Neuronal stem cell (in vitro differentiated cells): ENCODE measurements around the gene FBXO5.

Experiments
- DNase-seq: peaks from one replicate; pipeline ENCODE4 v3.0.0-alpha.2; 2013; ENCODE audit warnings: low spot score
- H2AFZ ChIP-seq: one replicate; pipeline ENCODE4 v1.6.1; 2013; ENCODE audit warnings: mild to moderate bottlenecking, low read length, inconsistent platforms
- H2AK5ac ChIP-seq: 2 replicates; pipeline ENCODE4 v1.6.1; 2013; ENCODE audit warnings: low read depth, mild to moderate bottlenecking, inconsistent platforms, low read length, moderate library complexity, mixed read lengths
- H2BK120ac ChIP-seq: 2 replicates; pipeline ENCODE4 v1.6.1; 2013; ENCODE audit warnings: low read depth, mild to moderate bottlenecking, inconsistent platforms, low read length, moderate library complexity, mixed read lengths
- H2BK12ac ChIP-seq: one replicate; pipeline ENCODE4 v1.6.1; 2013; ENCODE audit warnings: low read length, inconsistent platforms
- H2BK15ac ChIP-seq: 2 replicates; pipeline ENCODE4 v1.6.1; 2013; ENCODE audit warnings: mild to moderate bottlenecking, low read length, inconsistent platforms, mixed read lengths
- H2BK5ac ChIP-seq: one replicate; pipeline ENCODE4 v1.6.1; 2013; ENCODE audit warnings: inconsistent platforms, mild to moderate bottlenecking, low read length, moderate library complexity
- H3K14ac ChIP-seq: one replicate; pipeline ENCODE4 v1.6.1; 2013; ENCODE audit warnings: low read length, inconsistent platforms
- H3K18ac ChIP-seq: 2 replicates; pipeline ENCODE4 v1.6.1; 2013; ENCODE audit warnings: low read length, inconsistent platforms
- H3K23ac ChIP-seq: 2 replicates; pipeline ENCODE4 v1.6.1; 2013; ENCODE audit warnings: low read depth, mild to moderate bottlenecking, mixed read lengths, low read length, inconsistent platforms; ENCODE audit not compliant: poor library complexity
- H3K27ac ChIP-seq: replicated peaks from 3 replicates; pipeline ENCODE4 v1.5.1; 2013; ENCODE audit warnings: low read length, inconsistent platforms
- H3K27me3 ChIP-seq, 3 experiments: 2 replicates each; pipeline ENCODE4 v1.6.1; 2013; ENCODE audit warnings: low read length in 3 of 3, mild to moderate bottlenecking in 2 of 3, inconsistent platforms in 1 of 3, low read depth in 1 of 3, mixed read lengths in 1 of 3, moderate library complexity in 1 of 3; ENCODE audit not compliant: control insufficient read depth in 3 of 3, insufficient read depth in 3 of 3
- H3K36me3 ChIP-seq, 2 donors: replicated peaks in 1 of 2; 2 replicates each; pipeline ENCODE4 v1.6.1; 2013; ENCODE audit warnings: low read length in 2 of 2; ENCODE audit not compliant: control insufficient read depth in 2 of 2, insufficient read depth in 2 of 2
- H3K4ac ChIP-seq: 2 replicates; pipeline ENCODE4 v1.6.1; 2013; ENCODE audit warnings: inconsistent platforms, mild to moderate bottlenecking, low read length, moderate library complexity
- H3K4me1 ChIP-seq, 2 donors: 1 replicate in 1 of 2; 2 replicates in 1 of 2; pipeline ENCODE4 v1.6.1; 2013; ENCODE audit warnings: low read length in 2 of 2, low read depth in 1 of 2; ENCODE audit not compliant: control insufficient read depth in 2 of 2, insufficient read depth in 1 of 2
- H3K4me2 ChIP-seq: one replicate; pipeline ENCODE4 v1.6.1; 2013; ENCODE audit warnings: mild to moderate bottlenecking, low read length, inconsistent platforms; ENCODE audit not compliant: insufficient read depth, poor library complexity, severe bottlenecking
- H3K4me3 ChIP-seq, 2 donors: 2 replicates each; pipeline ENCODE4 v1.5.1; 2013; ENCODE audit warnings: low read length in 2 of 2, mild to moderate bottlenecking in 2 of 2, inconsistent platforms in 1 of 2, moderate library complexity in 1 of 2
- H3K79me1 ChIP-seq: one replicate; pipeline ENCODE4 v1.6.1; 2013; ENCODE audit warnings: low read depth, mild to moderate bottlenecking, inconsistent platforms, low read length, moderate library complexity
- H3K9ac ChIP-seq: one replicate; pipeline ENCODE4 v1.6.1; 2013; ENCODE audit warnings: mild to moderate bottlenecking, low read depth, low read length, inconsistent platforms; ENCODE audit not compliant: poor library complexity
- H3K9me3 ChIP-seq, 2 donors: replicated peaks in 1 of 2; 2 replicates each; pipeline versions ENCODE3 to v1.6.1; 2013; ENCODE audit warnings: low read length in 2 of 2, mild to moderate bottlenecking in 2 of 2, inconsistent platforms in 1 of 2, low read depth in 1 of 2, mixed read lengths in 1 of 2, moderate library complexity in 1 of 2; ENCODE audit not compliant: control insufficient read depth in 2 of 2, insufficient read depth in 1 of 2
- H4K8ac ChIP-seq: one replicate; pipeline ENCODE4 v1.6.1; 2013; ENCODE audit warnings: low read depth, mild to moderate bottlenecking, inconsistent platforms, low read length, moderate library complexity
- H4K91ac ChIP-seq: one replicate; pipeline ENCODE4 v1.6.1; 2013; ENCODE audit warnings: low read length, low read depth, mild to moderate bottlenecking, inconsistent platforms; ENCODE audit not compliant: poor library complexity
- WGBS, 2 donors: extraction: QIAGEN DNeasy Blood & Tissue Kit; methylation state at CpG; one replicate each; pipeline ENCODE4 v1.1.7; 2013; ENCODE audit warnings: missing lambda C conversion rate in 2 of 2, mixed read lengths in 1 of 2; ENCODE audit not compliant: insufficient read length in 2 of 2, insufficient replicate concordance in 1 of 2; ENCODE audit errors: extremely low coverage in 2 of 2; 5-methylcytosine and 5-hydroxymethylcytosine counted together

FBXO5 gene

GRCh38 chr6:152952866-152953509, 29.9 kb downstream of the FBXO5 start:
- Histone ChIP-seq H2BK120ac (no peak overlapping the region), H3K27me3 (peaks cover 0 to 4% (median 0%) of the 10 kb centered on the region in 3 experiments), H2BK5ac (no peak overlapping the region), H2AK5ac (no peak overlapping the region), H2BK15ac (no peak overlapping the region), H3K9me3 (no peaks in the 10 kb centered on the region), H4K91ac (no peak overlapping the region), H3K23ac (no peak overlapping the region), H3K14ac (no peak overlapping the region), H3K4me1 (no peaks in the 10 kb centered on the region), H3K79me1 (no peaks in the 10 kb centered on the region), H2AFZ (no peak overlapping the region), H4K8ac (no peak overlapping the region), H3K27ac (no peak overlapping the region), H3K4ac (no peak overlapping the region), H3K18ac (no peak overlapping the region), H3K36me3 (no peaks in the 10 kb centered on the region), H3K9ac (no peak overlapping the region), H2BK12ac (no peak overlapping the region), H3K4me2 (no peak overlapping the region), H3K4me3 (no peak overlapping the region)
- WGBS, 2 donors: 100% methylated on average over 2 of the region's 7 CpGs; no CpG with 5 or more reads in 1 of the 2 donors
- no peak for DNase-seq

- Histone ChIP-seq H3K14ac (no peak overlapping the region), H3K4me2 (no peak overlapping the region), H2AFZ (no peak overlapping the region), H2BK15ac (no peak overlapping the region), H3K9me3 (no peaks in the 10 kb centered on the region), H2BK5ac (no peak overlapping the region), H2BK12ac (no peak overlapping the region), H3K9ac (no peak overlapping the region), H3K23ac (no peak overlapping the region), H3K4ac (no peak overlapping the region), H2BK120ac (no peak overlapping the region), H4K91ac (no peak overlapping the region), H3K4me3 (no peak overlapping the region), H4K8ac (no peak overlapping the region), H3K79me1 (no peaks in the 10 kb centered on the region), H3K27ac (no peak overlapping the region), H3K4me1 (no peaks in the 10 kb centered on the region), H3K27me3 (peaks cover 0 to 4% (median 0%) of the 10 kb centered on the region in 3 experiments), H3K36me3 (no peaks in the 10 kb centered on the region), H2AK5ac (no peak overlapping the region), H3K18ac (no peak overlapping the region)
- no CpG with 5 or more reads among the region's 1 CpG for WGBS, 2 donors
- DNase-seq: no peak
Observed at GRCh38 chr6:152952045-152952444, 30.8 kb downstream of the FBXO5 start.

- no peak overlapping the region for H4K91ac ChIP-seq
- no peaks in the 10 kb centered on the region for H3K36me3 ChIP-seq
- no peak overlapping the region for H2BK120ac ChIP-seq
- H3K4ac ChIP-seq: no peak overlapping the region
- H3K4me1 ChIP-seq: no peaks in the 10 kb centered on the region
- H3K14ac ChIP-seq: no peak overlapping the region
- H4K8ac ChIP-seq: no peak overlapping the region
- WGBS, 2 donors: no CpG with 5 or more reads among the region's 3 CpGs
- no peak overlapping the region for H2AFZ ChIP-seq
- H2AK5ac ChIP-seq: no peak overlapping the region
- no peak overlapping the region for H2BK15ac ChIP-seq
- no peak overlapping the region for H3K9ac ChIP-seq
- H3K4me3 ChIP-seq: no peak overlapping the region
- no peak overlapping the region for H3K4me2 ChIP-seq
- no peaks in the 10 kb centered on the region for H3K79me1 ChIP-seq
- peaks cover 0 to 4% (median 0%) of the 10 kb centered on the region in 3 experiments for H3K27me3 ChIP-seq
- H3K27ac ChIP-seq: no peak overlapping the region
- no peak overlapping the region for H2BK5ac ChIP-seq
- no peak overlapping the region for H2BK12ac ChIP-seq
- no peak overlapping the region for H3K18ac ChIP-seq
- no peaks in the 10 kb centered on the region for H3K9me3 ChIP-seq
- no peak overlapping the region for H3K23ac ChIP-seq
- no peak for DNase-seq
Observed at GRCh38 chr6:152950240-152950639, 32.6 kb downstream of the FBXO5 start.

GRCh38 chr6:152948150-152948768, 34.6 kb downstream of the FBXO5 start:
- WGBS, 2 donors: no CpG with 5 or more reads among the region's 9 CpGs
- no peak overlapping the region for H2BK120ac ChIP-seq
- no peak overlapping the region for H2AK5ac ChIP-seq
- peaks cover 0 to 4% (median 0%) of the 10 kb centered on the region in 3 experiments for H3K27me3 ChIP-seq
- no peak overlapping the region for H3K23ac ChIP-seq
- H4K91ac ChIP-seq: no peak overlapping the region
- H2BK15ac ChIP-seq: no peak overlapping the region
- H3K18ac ChIP-seq: no peak overlapping the region
- H2BK12ac ChIP-seq: no peak overlapping the region
- no peaks in the 10 kb centered on the region for H3K36me3 ChIP-seq
- H3K9me3 ChIP-seq: no peaks in the 10 kb centered on the region
- H3K14ac ChIP-seq: no peak overlapping the region
- H3K79me1 ChIP-seq: no peaks in the 10 kb centered on the region
- H3K4me3 ChIP-seq: no peak overlapping the region
- H2AFZ ChIP-seq: peak overlapping the region; percentile 74
- no peak overlapping the region for H4K8ac ChIP-seq
- no peak overlapping the region for H3K4me2 ChIP-seq
- no peak overlapping the region for H3K27ac ChIP-seq
- no peak overlapping the region for H3K9ac ChIP-seq
- no peak overlapping the region for H2BK5ac ChIP-seq
- peak; percentile 33 for DNase-seq
- no peaks in the 10 kb centered on the region for H3K4me1 ChIP-seq
- H3K4ac ChIP-seq: no peak overlapping the region
